PFSK-1 (cell line): ENCODE results near the gene LRP3.

Experiments
- FOXP2 ChIP-seq: optimal IDR thresholded peaks from 2 replicates; pipeline ENCODE3; 2011; ENCODE audit warnings: borderline replicate concordance, control low read depth, inconsistent platforms; ENCODE audit not compliant: insufficient read depth; ENCODE audit errors: extremely low read length, extremely low read depth
- POLR2AphosphoS5 ChIP-seq: IDR thresholded peaks from 2 replicates; pipeline ENCODE4 v1.6.1; 2012; ENCODE audit warnings: low read depth, mild to moderate bottlenecking, control low read depth, low read length, moderate library complexity
- SIN3A ChIP-seq: IDR thresholded peaks from 2 replicates; pipeline ENCODE4 v1.6.1; 2012; ENCODE audit warnings: mild to moderate bottlenecking, low read length, moderate library complexity, borderline replicate concordance; ENCODE audit not compliant: insufficient read depth
- TAF1 ChIP-seq: IDR thresholded peaks from 2 replicates; pipeline ENCODE4 v1.6.1; 2012; ENCODE audit warnings: low read length, control low read depth, borderline replicate concordance; ENCODE audit not compliant: insufficient read depth
- TF ChIP-seq, protein P1 (sequence below), 2 experiments: IDR thresholded peaks; 2 replicates each; pipeline versions ENCODE4 v1.6.1 to v1.8.0; 2011 to 2012; ENCODE audit warnings: low read depth in 2 of 2, low read length in 2 of 2, control low read depth in 1 of 2, inconsistent platforms in 1 of 2, mild to moderate bottlenecking in 1 of 2, moderate library complexity in 1 of 2; ENCODE audit not compliant: insufficient read depth in 1 of 2

Gene LRP3

DNA sequence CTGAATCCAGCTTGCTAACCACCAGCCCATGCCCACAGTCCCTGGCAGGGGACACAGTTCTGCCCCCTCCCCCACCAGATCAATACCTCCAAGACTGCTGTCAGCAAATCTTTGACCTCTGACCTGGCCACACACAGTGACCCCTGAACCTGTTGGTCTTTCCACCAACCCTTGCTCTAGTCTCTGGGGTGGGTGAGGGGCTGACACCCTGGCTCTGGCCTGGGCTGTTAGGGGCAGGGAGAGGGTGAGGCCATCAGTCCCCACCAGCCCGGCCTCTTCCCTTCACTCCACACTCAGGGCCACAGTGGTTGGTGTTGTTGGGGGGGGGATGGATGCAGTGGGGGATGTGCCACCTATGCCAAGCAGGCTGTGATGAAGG, 53.3 kb downstream of the LRP3 start:
- TF ChIP-seq SIN3A (no peak), FOXP2 (no peak), POLR2AphosphoS5 (no peak), TAF1 (no peak)
- TF ChIP-seq, protein P1, sequence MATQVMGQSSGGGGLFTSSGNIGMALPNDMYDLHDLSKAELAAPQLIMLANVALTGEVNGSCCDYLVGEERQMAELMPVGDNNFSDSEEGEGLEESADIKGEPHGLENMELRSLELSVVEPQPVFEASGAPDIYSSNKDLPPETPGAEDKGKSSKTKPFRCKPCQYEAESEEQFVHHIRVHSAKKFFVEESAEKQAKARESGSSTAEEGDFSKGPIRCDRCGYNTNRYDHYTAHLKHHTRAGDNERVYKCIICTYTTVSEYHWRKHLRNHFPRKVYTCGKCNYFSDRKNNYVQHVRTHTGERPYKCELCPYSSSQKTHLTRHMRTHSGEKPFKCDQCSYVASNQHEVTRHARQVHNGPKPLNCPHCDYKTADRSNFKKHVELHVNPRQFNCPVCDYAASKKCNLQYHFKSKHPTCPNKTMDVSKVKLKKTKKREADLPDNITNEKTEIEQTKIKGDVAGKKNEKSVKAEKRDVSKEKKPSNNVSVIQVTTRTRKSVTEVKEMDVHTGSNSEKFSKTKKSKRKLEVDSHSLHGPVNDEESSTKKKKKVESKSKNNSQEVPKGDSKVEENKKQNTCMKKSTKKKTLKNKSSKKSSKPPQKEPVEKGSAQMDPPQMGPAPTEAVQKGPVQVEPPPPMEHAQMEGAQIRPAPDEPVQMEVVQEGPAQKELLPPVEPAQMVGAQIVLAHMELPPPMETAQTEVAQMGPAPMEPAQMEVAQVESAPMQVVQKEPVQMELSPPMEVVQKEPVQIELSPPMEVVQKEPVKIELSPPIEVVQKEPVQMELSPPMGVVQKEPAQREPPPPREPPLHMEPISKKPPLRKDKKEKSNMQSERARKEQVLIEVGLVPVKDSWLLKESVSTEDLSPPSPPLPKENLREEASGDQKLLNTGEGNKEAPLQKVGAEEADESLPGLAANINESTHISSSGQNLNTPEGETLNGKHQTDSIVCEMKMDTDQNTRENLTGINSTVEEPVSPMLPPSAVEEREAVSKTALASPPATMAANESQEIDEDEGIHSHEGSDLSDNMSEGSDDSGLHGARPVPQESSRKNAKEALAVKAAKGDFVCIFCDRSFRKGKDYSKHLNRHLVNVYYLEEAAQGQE (IDR thresholded peaks at IDR 0.05; ENCODE audit: insufficient read depth in 1 of 2, low read depth in 2 of 2, low read length in 2 of 2) = no peak

DNA sequence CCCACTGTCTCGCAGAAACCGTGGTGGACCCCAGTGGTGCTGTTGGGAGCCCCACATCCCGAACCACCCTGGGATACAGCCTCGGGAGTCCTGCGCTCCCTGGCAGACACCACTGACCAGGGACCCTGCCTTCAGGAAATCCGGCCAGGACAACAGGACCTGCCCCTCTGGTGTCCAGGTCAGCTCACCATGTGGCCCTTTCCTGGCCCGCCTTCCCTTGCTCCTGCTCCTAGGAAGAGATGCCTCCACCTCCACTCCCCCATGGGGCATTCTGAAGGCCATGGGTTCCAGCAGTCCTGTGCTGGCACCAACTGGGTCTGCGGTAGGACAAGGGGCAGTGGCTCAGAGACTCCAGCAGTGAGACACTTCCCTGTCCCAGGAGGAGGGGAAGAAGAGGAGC, 54.0 kb downstream of the LRP3 start:
- TF ChIP-seq, protein P1 (IDR thresholded peaks at IDR 0.05; ENCODE audit: insufficient read depth in 1 of 2, low read depth in 2 of 2, low read length in 2 of 2) = no peak
- no peak for TF ChIP-seq POLR2AphosphoS5
- no peak for TF ChIP-seq FOXP2
- no peak for TF ChIP-seq SIN3A
- TF ChIP-seq TAF1 = no peak

DNA sequence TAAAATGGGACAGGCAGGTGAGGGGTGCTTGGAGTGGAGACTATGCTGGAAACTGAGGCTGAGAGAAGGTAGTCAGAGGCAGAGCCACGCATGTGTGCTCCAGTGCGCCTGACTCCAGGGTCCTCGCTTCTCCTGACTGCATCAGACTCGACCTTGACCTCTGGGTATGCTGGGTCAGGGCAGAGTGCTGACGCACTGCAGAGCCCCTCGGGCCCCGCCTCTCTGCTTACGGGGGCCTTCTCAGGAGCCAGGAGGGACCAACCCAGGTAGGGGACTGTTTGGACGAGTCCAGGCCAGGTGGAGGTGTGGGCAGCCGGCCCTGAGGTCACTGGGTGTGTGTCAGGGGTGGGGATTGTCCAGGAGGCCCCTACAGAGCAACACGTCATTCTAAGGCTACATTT, 54.4 kb downstream of the LRP3 start:
- TF ChIP-seq SIN3A = no peak
- TF ChIP-seq POLR2AphosphoS5 = no peak
- no peak for TF ChIP-seq TAF1
- TF ChIP-seq, protein P1 (IDR thresholded peaks at IDR 0.05; ENCODE audit: insufficient read depth in 1 of 2, low read depth in 2 of 2, low read length in 2 of 2) = no peak
- no peak for TF ChIP-seq FOXP2

DNA sequence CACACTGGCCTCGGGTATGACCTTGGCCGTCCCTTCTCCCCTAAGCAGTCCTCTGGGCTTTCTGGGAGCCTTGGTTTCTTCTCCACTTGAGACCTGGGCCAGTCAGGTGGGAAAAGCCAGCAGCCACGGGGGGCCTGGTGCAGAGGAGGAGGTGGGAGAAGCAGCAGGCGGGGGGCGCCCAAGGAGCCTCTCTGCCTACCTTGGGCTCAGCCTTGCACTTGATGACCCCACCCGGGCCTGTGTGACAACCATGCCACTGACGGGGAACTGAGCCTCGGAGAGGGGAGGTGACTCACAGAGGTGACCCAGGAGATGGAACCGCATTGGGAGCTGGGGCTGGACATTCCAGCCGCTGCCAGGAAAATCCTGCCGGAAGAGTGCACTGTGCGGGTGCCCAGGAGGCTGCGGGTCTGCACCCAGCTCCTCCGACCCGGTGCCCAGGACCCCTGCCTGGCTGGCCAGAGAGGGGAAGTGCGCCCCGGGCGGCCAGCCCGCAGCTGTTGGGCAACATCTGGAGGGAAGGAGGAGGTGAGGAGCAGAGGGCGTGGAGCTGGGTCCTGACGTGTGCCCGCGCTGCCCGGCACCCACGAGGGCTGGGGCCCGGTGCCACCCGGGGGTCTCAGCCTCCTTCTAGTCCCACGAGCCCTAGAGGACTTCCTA, 55.0 kb downstream of the LRP3 start:
- TF ChIP-seq POLR2AphosphoS5 (no peak), FOXP2 (no peak), TAF1 (no peak), SIN3A (no peak)
- TF ChIP-seq, protein P1 (IDR thresholded peaks at IDR 0.05; ENCODE audit: insufficient read depth in 1 of 2, low read depth in 2 of 2, low read length in 2 of 2) = no peak

DNA sequence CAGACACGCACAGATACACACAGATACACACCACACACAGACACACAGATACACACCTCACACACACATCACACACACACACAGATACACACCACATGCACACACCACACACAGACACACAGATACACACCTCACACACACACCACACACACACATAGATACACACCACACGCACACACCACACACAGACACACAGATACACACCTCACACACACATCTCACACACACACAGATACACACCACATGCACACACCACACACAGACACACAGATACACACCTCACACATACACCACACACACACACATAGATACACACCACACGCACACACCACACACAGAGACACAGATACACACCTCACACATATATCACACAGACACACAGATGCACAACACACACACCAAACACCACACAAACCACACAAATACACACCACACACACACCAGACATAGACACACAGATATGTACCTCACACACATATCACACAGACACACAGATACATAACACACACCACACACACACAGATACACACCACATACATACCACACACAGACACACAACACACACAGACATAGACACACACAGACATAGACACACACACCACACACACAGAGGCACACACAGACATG, 55.7 kb downstream of the LRP3 start:
- TF ChIP-seq POLR2AphosphoS5 (no peak), TAF1 (no peak)
- TF ChIP-seq, protein P1 (IDR thresholded peaks at IDR 0.05; ENCODE audit: insufficient read depth in 1 of 2, low read depth in 2 of 2, low read length in 2 of 2) = no peak
